NCI-H1694 treated with DMSO at 0.1 percent for 48 hours (cell line): ENCODE measurements around the gene COX14.

ENCODE experiments used
- DNase-seq: peaks from one replicate; lab custom pipeline; 2025; lab: John Stamatoyannopoulos, UW

The COX14 gene

GRCh38 chr12:50084775-50085614 lies 27.0 kb upstream of the COX14 start, which contains the start of gene SMARCD1:
Gene SMARCD1, plus strand, starts transcription at chr12:50085342. Its CDS starts 28 bp downstream, at chr12:50085370.
- DNase-seq, result peak; percentile 86

- no peak for DNase-seq
Observed at GRCh38 chr12:50085615-50086072, 26.4 kb upstream of the COX14 start.

GRCh38 chr12:50086148-50086547 lies 25.9 kb upstream of the COX14 start:
- no peak for DNase-seq

DNA sequence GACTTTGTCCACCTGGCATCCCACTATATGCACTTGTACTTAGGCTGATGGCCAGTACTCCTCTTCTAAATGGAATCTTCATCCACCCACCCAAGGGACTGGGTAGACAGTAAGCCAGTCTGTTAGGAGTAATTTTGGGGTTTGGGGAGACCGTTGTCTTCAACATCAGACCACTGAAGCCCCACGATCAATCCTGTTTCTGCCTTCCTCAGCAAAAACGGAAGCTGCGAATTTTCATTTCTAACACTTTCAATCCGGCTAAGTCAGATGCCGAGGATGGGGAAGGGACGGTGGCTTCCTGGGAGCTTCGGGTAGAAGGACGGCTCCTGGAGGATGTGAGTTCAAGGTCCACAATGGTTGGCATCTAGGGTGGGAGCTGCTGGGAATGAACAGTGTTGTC lies 24.9 kb upstream of the COX14 start:
- DNase-seq, result no peak

- no peak for DNase-seq
Observed at GRCh38 chr12:50087995-50088394, 24.0 kb upstream of the COX14 start.

GRCh38 chr12:50088577-50089335 lies 23.3 kb upstream of the COX14 start:
- DNase-seq, result peak; percentile 40

DNA sequence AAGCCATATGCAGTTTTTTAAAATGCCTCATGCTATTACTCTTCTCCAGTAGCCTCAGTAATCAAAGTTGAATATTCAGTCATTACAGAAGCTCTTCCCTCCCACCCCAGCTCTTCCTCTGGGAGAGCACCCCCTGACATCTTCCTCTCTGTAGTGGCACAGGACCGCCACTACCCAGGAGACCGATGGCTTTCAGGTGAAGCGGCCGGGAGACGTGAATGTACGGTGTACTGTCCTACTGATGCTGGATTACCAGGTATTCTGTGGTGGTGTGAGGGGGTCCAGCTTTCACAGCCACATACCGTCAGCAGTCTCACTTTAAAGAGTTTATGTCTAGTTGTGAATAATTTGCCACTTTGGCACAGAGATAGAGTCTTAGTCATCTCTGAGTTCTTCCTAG lies 22.3 kb upstream of the COX14 start:
- no peak for DNase-seq

DNA sequence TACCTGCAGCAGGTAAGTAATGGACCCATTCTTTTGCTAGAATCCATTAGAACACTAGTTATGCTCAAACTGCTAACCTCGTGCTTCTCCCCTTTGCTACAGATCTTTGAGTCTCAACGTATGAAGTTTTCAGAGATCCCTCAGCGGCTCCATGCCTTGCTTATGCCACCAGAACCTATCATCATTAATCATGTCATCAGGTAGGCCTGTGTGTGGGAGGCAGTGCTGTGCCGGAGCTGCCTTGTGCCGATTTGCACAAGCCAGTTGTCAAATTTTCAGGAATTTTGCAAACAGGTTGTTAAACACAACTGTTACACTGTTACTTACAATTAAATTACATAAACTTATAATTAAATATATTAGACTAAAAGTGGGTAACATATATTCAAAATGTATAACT lies 21.6 kb upstream of the COX14 start:
- no peak for DNase-seq

DNA sequence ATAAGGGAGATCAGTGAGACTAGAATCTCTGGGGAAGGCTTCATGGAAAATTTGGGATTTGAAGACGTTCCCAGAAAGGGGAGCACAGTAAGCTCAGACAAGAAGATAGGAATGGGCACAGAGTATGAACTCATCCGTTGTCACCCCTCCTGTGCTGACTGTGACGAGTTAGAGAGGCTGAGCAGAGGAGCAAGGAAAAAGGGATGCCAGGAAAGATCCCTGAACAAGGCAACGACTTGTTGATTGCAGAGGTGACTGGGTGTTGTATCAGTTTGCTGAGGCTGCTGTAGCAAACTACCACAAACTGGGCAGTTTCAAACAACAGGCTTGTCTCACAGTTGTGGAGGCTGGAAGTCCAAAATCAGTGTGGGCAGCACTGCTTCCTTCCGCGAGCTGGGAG lies 14.1 kb upstream of the COX14 start:
- no peak for DNase-seq

DNA sequence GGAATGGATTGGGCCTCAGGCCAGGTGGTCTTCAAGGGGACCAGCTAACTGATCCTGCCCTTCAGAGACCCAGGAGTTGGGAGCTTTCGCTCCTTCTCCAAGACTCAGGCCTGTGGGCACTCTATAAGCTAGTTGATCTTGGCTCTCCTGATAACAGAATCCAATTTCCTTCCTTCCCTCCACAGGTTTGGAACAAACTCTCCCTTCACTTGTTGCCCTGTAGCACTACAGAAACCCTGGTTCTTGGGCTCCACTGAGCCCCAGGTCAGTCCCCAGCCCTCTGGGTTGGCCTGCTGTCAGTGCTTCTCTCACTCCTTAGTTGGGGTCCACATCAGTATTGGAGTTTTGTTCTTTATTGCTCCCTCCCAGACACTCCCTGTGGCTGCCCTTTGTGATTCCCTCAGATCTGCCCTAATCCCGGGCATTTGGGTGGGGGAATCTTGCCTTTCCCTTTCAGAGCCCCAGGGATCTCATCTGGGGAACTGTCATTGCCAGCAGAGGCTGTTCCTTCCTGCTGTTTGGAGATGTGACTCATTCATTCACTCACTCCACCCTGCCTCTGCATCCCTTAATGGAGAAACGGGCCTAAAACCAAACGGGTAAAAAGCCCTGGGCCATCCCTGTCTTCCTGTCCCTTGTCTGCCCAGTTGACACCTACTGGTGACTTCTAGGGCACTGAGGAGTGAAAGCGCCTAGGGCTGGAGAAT lies 12.6 kb upstream of the COX14 start:
- no peak for DNase-seq

- no peak for DNase-seq
Observed at GRCh38 chr12:50100561-50100960, 11.5 kb upstream of the COX14 start.

- peak; percentile 21 for DNase-seq
Observed at GRCh38 chr12:50101663-50102062, 10.4 kb upstream of the COX14 start.

- no peak for DNase-seq
Observed at GRCh38 chr12:50102131-50102531, 9.9 kb upstream of the COX14 start.

DNA sequence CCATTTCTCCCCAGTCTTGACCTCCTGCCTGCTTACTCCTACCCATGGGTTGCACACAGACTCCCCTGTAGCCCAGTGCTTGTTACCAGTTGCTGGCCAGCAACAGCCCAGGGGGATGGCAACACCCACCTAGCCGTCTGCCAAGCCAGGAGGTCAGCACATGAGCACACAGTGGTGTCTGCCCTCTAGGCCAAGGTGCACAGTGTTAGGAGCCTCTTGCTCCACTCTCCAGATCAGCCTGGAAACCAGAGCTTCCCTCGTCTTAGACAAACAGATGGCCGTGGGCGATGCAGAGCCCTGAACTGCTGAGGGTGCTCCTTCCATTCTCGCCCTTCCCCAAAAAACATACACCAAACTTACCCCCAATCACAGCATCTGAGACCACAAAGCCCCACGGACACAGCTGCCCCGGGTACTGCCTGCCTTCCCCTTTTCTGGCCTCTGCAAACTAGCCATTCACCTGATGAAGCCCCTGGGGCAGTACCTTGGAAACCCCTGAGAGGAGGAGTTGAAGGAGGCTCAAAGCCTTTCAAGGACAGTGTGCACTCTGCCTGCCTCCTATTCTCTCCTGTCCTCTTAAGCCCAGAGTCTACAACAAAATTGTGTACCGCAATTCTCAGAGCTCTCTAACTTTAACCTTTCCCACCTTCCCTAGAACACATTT lies 9.3 kb upstream of the COX14 start:
- DNase-seq, result no peak

DNA sequence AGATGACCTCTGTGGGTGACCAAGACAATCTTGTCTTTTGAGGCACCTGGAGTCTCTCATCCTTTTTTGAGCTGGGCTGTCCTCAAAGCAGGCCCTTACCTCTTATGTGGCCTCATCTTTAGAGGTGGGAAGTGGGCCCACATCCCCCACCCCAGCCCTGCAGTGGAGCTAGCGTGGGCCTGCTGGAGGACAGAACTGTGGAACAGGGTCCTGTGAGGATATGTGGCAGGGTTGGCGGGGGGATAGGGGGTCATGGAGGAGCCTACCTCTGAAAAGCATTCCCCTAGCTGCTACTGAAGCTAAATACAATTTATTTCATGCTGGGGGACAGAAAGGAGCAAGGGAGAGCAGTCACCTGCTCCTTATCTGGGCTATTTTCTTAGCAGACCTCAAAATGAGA lies 8.7 kb upstream of the COX14 start:
- no peak for DNase-seq

- no peak for DNase-seq
Observed at GRCh38 chr12:50103767-50104321, 8.2 kb upstream of the COX14 start, which contains the start of gene GPD1. Gene GPD1, plus strand, starts transcription at chr12:50104008. Its CDS starts 43 bp downstream, at chr12:50104051.

- no peak for DNase-seq
Observed at GRCh38 chr12:50104417-50105366, 7.3 kb upstream of the COX14 start.

- DNase-seq, result no peak
Observed at GRCh38 chr12:50105913-50106450, 6.1 kb upstream of the COX14 start.

- DNase-seq, result no peak
Observed at GRCh38 chr12:50106907-50107306, 5.1 kb upstream of the COX14 start.
